ENCODE measurements around the gene KRT17. TPM values are rescaled to one million over a fixed set of nuclear protein-coding genes. Genes with fewer than 3 reads are reported as not detected.
A peak's percentile ranks its signal among the peaks of the same experiment; 100 is the strongest.

Gene KRT17
- total and polyA plus RNA-seq, 9 of the 15 experiments (the other 6 are each of a cell fraction or from before 2014, with no cell fraction given) = 0.23 to 0.25 TPM; not detected in 7

DNA sequence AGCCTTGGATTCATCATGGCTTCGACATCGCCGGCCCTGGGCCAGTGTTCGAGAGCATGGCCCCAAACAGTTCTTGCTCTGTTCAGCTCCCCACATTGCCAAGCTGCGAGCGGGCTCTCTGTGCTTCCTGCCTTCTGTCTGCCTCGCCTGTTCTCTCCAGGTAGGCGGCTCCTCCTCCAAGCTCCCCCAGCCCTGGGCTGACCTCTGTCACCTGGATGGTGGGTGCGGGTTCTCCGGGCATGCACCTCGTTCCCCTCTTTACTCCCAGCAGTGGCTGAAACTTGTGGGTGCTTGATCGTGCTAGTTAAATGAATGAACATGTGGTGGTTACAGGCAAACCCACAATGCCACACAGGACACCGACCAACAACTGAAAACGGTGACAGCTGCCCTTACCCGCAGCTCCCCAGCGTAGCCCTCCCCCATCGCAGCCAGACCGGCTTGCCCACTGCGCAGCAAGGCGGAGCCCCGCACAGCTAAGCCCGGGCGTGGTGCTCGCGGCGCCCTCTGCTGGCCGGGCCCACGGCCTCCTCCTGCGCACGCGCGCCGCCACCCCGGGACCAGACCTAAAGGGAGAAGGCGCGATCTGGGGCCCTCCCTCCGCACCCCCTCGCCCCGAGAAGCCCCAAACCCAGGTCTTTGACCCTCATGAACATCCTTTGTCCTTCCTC, 41.3 kb upstream of the KRT17 start (continued):
- no peak for TF ChIP-seq ZNF551 (CRISPR knock-in tag; IDR thresholded peaks at IDR 0.05)
- TF ChIP-seq ARID1B (IDR thresholded peaks at IDR 0.05) = 0 out of 2 replicates have a peak, but pooled peaks have one; percentile 39
- no peak for TF ChIP-seq ZNF707 (CRISPR knock-in tag; conservative IDR thresholded peaks at IDR 0.05)
- TF ChIP-seq HCFC1 (IDR thresholded peaks at IDR 0.05; ENCODE audit: low read depth, low read length) = peak; percentile 48; the same call in 1 of the 2 replicates
- peak; percentile 53 for TF ChIP-seq FIP1L1 (IDR thresholded peaks at IDR 0.05; ENCODE audit: low read depth, low read length, poor library complexity, severe bottlenecking)
- no peak for TF ChIP-seq SMAD4 (CRISPR knock-in tag; conservative IDR thresholded peaks at IDR 0.05)
- no peak for TF ChIP-seq IRF2 (CRISPR knock-in tag; IDR thresholded peaks at IDR 0.05)
- TF ChIP-seq L3MBTL2 (IDR thresholded peaks at IDR 0.05) = peak; percentile 82
- TF ChIP-seq MYC (IDR thresholded peaks at IDR 0.05; ENCODE audit: low read depth, low read length) = peak; percentile 78
- no peak for TF ChIP-seq MYC (CRISPR knock-in tag; IDR thresholded peaks at IDR 0.05; ENCODE audit: borderline replicate concordance, low read depth)
- TF ChIP-seq, protein P1, sequence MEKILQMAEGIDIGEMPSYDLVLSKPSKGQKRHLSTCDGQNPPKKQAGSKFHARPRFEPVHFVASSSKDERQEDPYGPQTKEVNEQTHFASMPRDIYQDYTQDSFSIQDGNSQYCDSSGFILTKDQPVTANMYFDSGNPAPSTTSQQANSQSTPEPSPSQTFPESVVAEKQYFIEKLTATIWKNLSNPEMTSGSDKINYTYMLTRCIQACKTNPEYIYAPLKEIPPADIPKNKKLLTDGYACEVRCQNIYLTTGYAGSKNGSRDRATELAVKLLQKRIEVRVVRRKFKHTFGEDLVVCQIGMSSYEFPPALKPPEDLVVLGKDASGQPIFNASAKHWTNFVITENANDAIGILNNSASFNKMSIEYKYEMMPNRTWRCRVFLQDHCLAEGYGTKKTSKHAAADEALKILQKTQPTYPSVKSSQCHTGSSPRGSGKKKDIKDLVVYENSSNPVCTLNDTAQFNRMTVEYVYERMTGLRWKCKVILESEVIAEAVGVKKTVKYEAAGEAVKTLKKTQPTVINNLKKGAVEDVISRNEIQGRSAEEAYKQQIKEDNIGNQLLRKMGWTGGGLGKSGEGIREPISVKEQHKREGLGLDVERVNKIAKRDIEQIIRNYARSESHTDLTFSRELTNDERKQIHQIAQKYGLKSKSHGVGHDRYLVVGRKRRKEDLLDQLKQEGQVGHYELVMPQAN (IDR thresholded peaks at IDR 0.05; ENCODE audit: borderline replicate concordance) = no peak
- TF ChIP-seq GTF2E2 (tag; IDR thresholded peaks at IDR 0.05) = no peak
- no peak for TF ChIP-seq ZNF232 (CRISPR knock-in tag; IDR thresholded peaks at IDR 0.05)
- TF ChIP-seq, protein P2, sequence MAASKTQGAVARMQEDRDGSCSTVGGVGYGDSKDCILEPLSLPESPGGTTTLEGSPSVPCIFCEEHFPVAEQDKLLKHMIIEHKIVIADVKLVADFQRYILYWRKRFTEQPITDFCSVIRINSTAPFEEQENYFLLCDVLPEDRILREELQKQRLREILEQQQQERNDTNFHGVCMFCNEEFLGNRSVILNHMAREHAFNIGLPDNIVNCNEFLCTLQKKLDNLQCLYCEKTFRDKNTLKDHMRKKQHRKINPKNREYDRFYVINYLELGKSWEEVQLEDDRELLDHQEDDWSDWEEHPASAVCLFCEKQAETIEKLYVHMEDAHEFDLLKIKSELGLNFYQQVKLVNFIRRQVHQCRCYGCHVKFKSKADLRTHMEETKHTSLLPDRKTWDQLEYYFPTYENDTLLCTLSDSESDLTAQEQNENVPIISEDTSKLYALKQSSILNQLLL (CRISPR knock-in tag; IDR thresholded peaks at IDR 0.05; ENCODE audit: borderline replicate concordance) = no peak
- TF ChIP-seq, protein P3, sequence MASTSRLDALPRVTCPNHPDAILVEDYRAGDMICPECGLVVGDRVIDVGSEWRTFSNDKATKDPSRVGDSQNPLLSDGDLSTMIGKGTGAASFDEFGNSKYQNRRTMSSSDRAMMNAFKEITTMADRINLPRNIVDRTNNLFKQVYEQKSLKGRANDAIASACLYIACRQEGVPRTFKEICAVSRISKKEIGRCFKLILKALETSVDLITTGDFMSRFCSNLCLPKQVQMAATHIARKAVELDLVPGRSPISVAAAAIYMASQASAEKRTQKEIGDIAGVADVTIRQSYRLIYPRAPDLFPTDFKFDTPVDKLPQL (IDR thresholded peaks at IDR 0.05; ENCODE audit: extremely low read depth, insufficient read length) = no peak
- TF ChIP-seq, protein P4, sequence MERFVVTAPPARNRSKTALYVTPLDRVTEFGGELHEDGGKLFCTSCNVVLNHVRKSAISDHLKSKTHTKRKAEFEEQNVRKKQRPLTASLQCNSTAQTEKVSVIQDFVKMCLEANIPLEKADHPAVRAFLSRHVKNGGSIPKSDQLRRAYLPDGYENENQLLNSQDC (CRISPR knock-in tag; IDR thresholded peaks at IDR 0.05) = no peak
- peak; percentile 76 for TF ChIP-seq TBP (optimal IDR thresholded peaks at IDR 0.05; ENCODE audit: low read depth, low read length)
- TF ChIP-seq, protein P5, sequence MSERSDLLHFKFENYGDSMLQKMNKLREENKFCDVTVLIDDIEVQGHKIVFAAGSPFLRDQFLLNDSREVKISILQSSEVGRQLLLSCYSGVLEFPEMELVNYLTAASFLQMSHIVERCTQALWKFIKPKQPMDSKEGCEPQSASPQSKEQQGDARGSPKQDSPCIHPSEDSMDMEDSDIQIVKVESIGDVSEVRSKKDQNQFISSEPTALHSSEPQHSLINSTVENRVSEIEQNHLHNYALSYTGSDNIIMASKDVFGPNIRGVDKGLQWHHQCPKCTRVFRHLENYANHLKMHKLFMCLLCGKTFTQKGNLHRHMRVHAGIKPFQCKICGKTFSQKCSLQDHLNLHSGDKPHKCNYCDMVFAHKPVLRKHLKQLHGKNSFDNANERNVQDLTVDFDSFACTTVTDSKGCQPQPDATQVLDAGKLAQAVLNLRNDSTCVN (CRISPR knock-in tag; IDR thresholded peaks at IDR 0.05) = no peak
- no peak for TF ChIP-seq PTBP1 (IDR thresholded peaks at IDR 0.05; ENCODE audit: low read depth, low read length)
- TF ChIP-seq, protein P6, sequence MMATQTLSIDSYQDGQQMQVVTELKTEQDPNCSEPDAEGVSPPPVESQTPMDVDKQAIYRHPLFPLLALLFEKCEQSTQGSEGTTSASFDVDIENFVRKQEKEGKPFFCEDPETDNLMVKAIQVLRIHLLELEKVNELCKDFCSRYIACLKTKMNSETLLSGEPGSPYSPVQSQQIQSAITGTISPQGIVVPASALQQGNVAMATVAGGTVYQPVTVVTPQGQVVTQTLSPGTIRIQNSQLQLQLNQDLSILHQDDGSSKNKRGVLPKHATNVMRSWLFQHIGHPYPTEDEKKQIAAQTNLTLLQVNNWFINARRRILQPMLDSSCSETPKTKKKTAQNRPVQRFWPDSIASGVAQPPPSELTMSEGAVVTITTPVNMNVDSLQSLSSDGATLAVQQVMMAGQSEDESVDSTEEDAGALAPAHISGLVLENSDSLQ (IDR thresholded peaks at IDR 0.05) = no peak
- TF ChIP-seq ZNF785 (CRISPR knock-in tag; IDR thresholded peaks at IDR 0.05) = no peak
